CD14-positive monocyte (primary cell): ENCODE data around the gene PTRHD1. TPM values are rescaled to one million over a fixed set of nuclear protein-coding genes. Genes with fewer than 3 reads are reported as not detected.

ENCODE experiments used
- DNase-seq, 3 donors: peaks; one replicate each; pipeline ENCODE4 v3.0.0-alpha.2; 2011 to 2022
- H2AFZ ChIP-seq: 2 replicates; pipeline ENCODE4 v1.6.0; 2012; ENCODE audit warnings: mild to moderate bottlenecking, low read depth, low read length, inconsistent platforms; ENCODE audit not compliant: insufficient read depth, poor library complexity, severe bottlenecking
- H3K27ac ChIP-seq, 2 donors: 1 replicate in 1 of 2; 2 replicates in 1 of 2; pipeline ENCODE4 v1.5.1; 2012 to 2013; ENCODE audit warnings: low read length in 2 of 2, control low read depth in 1 of 2, inconsistent platforms in 1 of 2, low read depth in 1 of 2, mild to moderate bottlenecking in 1 of 2
- H3K27me3 ChIP-seq, 2 donors: one replicate each; pipeline versions ENCODE4 v1.6.0 to v1.6.1; 2011 to 2013; ENCODE audit warnings: low read length in 2 of 2; ENCODE audit not compliant: control insufficient read depth in 2 of 2, insufficient read depth in 2 of 2
- H3K36me3 ChIP-seq, 2 donors: replicated peaks in 1 of 2; 1 replicate in 1 of 2; 2 replicates in 1 of 2; pipeline versions ENCODE4 v1.5.1 to v1.6.1; 2012 to 2013; ENCODE audit warnings: low read length in 2 of 2, control low read depth in 1 of 2, inconsistent platforms in 1 of 2, mild to moderate bottlenecking in 1 of 2; ENCODE audit not compliant: insufficient read depth in 2 of 2, control insufficient read depth in 1 of 2
- H3K4me1 ChIP-seq, 2 donors: 1 replicate in 1 of 2; 2 replicates in 1 of 2; pipeline versions ENCODE4 v1.5.1 to v1.6.1; 2012 to 2013; ENCODE audit warnings: low read length in 2 of 2, control low read depth in 1 of 2, inconsistent platforms in 1 of 2, mild to moderate bottlenecking in 1 of 2, moderate library complexity in 1 of 2; ENCODE audit not compliant: insufficient read depth in 2 of 2, control insufficient read depth in 1 of 2
- H3K4me2 ChIP-seq: replicated peaks from 2 replicates; pipeline ENCODE3; 2012; ENCODE audit warnings: low read length, moderate library complexity, mild to moderate bottlenecking; ENCODE audit not compliant: poor library complexity, severe bottlenecking; ENCODE audit errors: extremely low read depth
- H3K4me3 ChIP-seq, 3 experiments: fragments of 200-600 bp in 1 of 3; sonication (generic) in 1 of 3; replicated peaks in 1 of 3; 1 replicate in 2 of 3; 2 replicates in 1 of 3; pipeline ENCODE4 v1.5.1; 2011 to 2013; ENCODE audit warnings: low read length in 3 of 3, mild to moderate bottlenecking in 3 of 3, control low read depth in 2 of 3, low read depth in 2 of 3, inconsistent platforms in 1 of 3, moderate library complexity in 1 of 3
- H3K79me2 ChIP-seq: 2 replicates; pipeline ENCODE4 v1.6.0; 2012; ENCODE audit warnings: mild to moderate bottlenecking, control low read depth, inconsistent platforms, low read length, moderate library complexity; ENCODE audit not compliant: insufficient read depth
- H3K9ac ChIP-seq: 2 replicates; pipeline ENCODE4 v1.6.0; 2017; ENCODE audit warnings: low read length, mild to moderate bottlenecking; ENCODE audit not compliant: insufficient read depth, poor library complexity, severe bottlenecking
- H3K9me3 ChIP-seq, 2 donors: replicated peaks in 1 of 2; 1 replicate in 1 of 2; 2 replicates in 1 of 2; pipeline versions ENCODE4 v1.5.1 to v1.6.1; 2012 to 2013; ENCODE audit warnings: low read length in 2 of 2, control low read depth in 1 of 2; ENCODE audit not compliant: control insufficient read depth in 1 of 2, insufficient read depth in 1 of 2
- H4K20me1 ChIP-seq: 2 replicates; pipeline ENCODE4 v1.6.0; 2012; ENCODE audit warnings: mild to moderate bottlenecking, low read length, control low read depth, moderate library complexity; ENCODE audit not compliant: insufficient read depth
- H3K27ac Mint-ChIP-seq, 7 donors: one replicate each; pipeline ENCODE4 v1.8.0; 2020; ENCODE audit warnings: mild to moderate bottlenecking in 7 of 7, mixed read lengths in 7 of 7, moderate library complexity in 6 of 7, inconsistent platforms in 2 of 7
- H3K27me3 Mint-ChIP-seq, 3 donors: one replicate each; pipeline ENCODE4 v1.8.0; 2021 to 2022; ENCODE audit warnings: low read depth in 3 of 3, mild to moderate bottlenecking in 3 of 3, mixed read lengths in 3 of 3, moderate library complexity in 3 of 3, inconsistent platforms in 1 of 3
- H3K36me3 Mint-ChIP-seq, 2 donors: one replicate each; pipeline ENCODE4 v1.8.0; 2020; ENCODE audit warnings: mixed read lengths in 2 of 2, inconsistent platforms in 1 of 2, mild to moderate bottlenecking in 1 of 2
- H3K4me1 Mint-ChIP-seq: one replicate; pipeline ENCODE4 v1.8.0; 2020; ENCODE audit warnings: mild to moderate bottlenecking, mixed read lengths
- H3K4me3 Mint-ChIP-seq, 2 donors: one replicate each; pipeline ENCODE4 v1.8.0; 2020; ENCODE audit warnings: mild to moderate bottlenecking in 2 of 2, mixed read lengths in 2 of 2, moderate library complexity in 1 of 2
- H3K9me3 Mint-ChIP-seq, 7 donors: one replicate each; pipeline ENCODE4 v1.8.0; 2020 to 2022; ENCODE audit warnings: mixed read lengths in 7 of 7, mild to moderate bottlenecking in 6 of 7, moderate library complexity in 6 of 7, inconsistent platforms in 2 of 7
- WGBS: methylation state at CpG from one replicate; pipeline ENCODE4 v1.1.5; 2013; ENCODE audit warnings: missing lambda C conversion rate; ENCODE audit not compliant: insufficient coverage; 5-methylcytosine and 5-hydroxymethylcytosine counted together
- intact Hi-C, 2 donors: fragments of 100-400 bp; cut with micrococcal nuclease; formaldehyde crosslinking; loops; one replicate each; pipeline versions ENCODE4 v1.15.0 to v1.15.1; 2023
- polyA plus RNA-seq, 3 donors: library from polyadenylated mRNA; depleted of rRNA in 1 of 3; unstranded in 2 of 3; stranded (reverse) in 1 of 3; fragments of 300-500 nt in 2 of 3; fragments of >200 nt in 1 of 3; fragmentation: Illumina TruSeq in 2 of 3; gene quantifications; 1 replicate in 2 of 3; 2 replicates in 1 of 3; pipeline ENCODE4 v1.2.3, GENCODE V29; 2012 to 2021
- TF ChIP-seq, protein P1 (sequence below): fragments of 200-600 bp; IDR thresholded peaks from one replicate; pipeline ENCODE4 v1.8.0; 2022; ENCODE audit warnings: antibody characterized with exemption, mild to moderate bottlenecking

The PTRHD1 gene
- polyA plus RNA-seq, 3 donors = 20.3 to 86.2 (median 78.6) TPM

GRCh38 chr2:24826773-24827145 lies 33.6 kb upstream of the PTRHD1 start:
- H3K9ac ChIP-seq = no peak overlapping the region
- intact Hi-C loops = loop anchor here (2.0 kb wide), 1 partner anchor 416 kb away; no protein-coding TSS in a partner anchor
- peaks cover 2% of the 10 kb centered on the region for H3K4me1 Mint-ChIP-seq
- no peak overlapping the region for H3K27ac ChIP-seq
- H3K4me3 Mint-ChIP-seq = no peak overlapping the region
- no peak overlapping the region for H3K27ac Mint-ChIP-seq
- TF ChIP-seq, protein P1, sequence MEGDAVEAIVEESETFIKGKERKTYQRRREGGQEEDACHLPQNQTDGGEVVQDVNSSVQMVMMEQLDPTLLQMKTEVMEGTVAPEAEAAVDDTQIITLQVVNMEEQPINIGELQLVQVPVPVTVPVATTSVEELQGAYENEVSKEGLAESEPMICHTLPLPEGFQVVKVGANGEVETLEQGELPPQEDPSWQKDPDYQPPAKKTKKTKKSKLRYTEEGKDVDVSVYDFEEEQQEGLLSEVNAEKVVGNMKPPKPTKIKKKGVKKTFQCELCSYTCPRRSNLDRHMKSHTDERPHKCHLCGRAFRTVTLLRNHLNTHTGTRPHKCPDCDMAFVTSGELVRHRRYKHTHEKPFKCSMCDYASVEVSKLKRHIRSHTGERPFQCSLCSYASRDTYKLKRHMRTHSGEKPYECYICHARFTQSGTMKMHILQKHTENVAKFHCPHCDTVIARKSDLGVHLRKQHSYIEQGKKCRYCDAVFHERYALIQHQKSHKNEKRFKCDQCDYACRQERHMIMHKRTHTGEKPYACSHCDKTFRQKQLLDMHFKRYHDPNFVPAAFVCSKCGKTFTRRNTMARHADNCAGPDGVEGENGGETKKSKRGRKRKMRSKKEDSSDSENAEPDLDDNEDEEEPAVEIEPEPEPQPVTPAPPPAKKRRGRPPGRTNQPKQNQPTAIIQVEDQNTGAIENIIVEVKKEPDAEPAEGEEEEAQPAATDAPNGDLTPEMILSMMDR = no peak
- no peaks in the 10 kb centered on the region for H3K9me3 ChIP-seq
- no peaks in the 10 kb centered on the region for H3K4me1 ChIP-seq
- no peaks in the 10 kb centered on the region for H3K27me3 Mint-ChIP-seq
- no peak for DNase-seq
- no CpG with 5 or more reads among the region's 5 CpGs for WGBS
- H3K36me3 Mint-ChIP-seq = peaks cover 29 to 39% of the 10 kb centered on the region in 2 donors
- H3K27me3 ChIP-seq = no peaks in the 10 kb centered on the region
- no peak overlapping the region for H3K4me2 ChIP-seq
- H3K36me3 ChIP-seq = peaks cover 7 to 25% of the 10 kb centered on the region in 2 donors
- H2AFZ ChIP-seq = no peak overlapping the region
- no peaks in the 10 kb centered on the region for H3K9me3 Mint-ChIP-seq
- no peaks in the 10 kb centered on the region for H4K20me1 ChIP-seq
- H3K4me3 ChIP-seq = no peak overlapping the region
- H3K79me2 ChIP-seq = no peaks in the 10 kb centered on the region

DNA sequence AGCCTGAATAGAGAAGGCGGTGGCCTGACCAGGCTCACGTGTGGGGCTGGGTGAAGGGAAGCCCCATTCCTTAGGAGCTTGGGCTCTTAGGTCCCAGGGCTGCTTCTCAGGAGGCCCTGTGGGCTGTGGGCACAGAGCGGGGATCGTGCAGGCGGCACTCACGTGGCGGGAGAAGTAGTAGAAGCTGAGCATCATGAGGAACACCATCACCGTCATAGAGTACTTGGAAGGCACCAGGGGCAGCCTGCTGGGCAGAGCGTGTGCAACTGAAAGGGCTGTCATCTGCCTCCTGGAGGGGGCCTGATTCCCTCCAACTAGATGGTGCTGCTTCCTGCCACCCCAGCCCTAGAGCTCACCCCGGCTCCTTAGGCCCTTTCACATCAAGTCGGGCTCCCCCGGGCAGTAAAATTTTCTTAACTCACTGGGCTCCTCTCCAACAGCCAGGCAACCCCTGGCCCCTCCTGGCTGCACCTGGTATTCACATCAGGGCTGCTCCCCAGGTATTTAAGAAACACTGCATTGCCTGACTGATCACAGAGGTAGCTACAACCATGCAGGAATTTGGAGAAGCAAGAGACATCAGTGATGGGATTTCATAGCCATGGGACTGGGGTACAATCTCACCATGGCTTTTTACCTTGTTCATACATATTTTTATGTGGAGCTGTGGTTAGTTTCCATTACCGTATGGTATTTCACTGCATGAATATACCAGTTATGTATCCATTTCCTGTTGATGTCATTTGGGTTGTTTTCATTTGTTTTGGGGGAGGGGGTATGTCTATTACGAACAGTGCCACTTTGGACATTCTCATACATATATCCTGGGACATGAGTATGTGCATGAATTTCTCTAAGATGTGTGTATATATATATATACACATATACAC lies 32.9 kb upstream of the PTRHD1 start:
- H3K9me3 Mint-ChIP-seq = no peaks in the 10 kb centered on the region
- peaks cover 11 to 31% of the 10 kb centered on the region in 2 donors for H3K36me3 ChIP-seq
- peaks cover 2% of the 10 kb centered on the region for H3K4me1 Mint-ChIP-seq
- H3K4me3 ChIP-seq = no peak overlapping the region
- H3K9me3 ChIP-seq = no peaks in the 10 kb centered on the region
- H2AFZ ChIP-seq = no peak overlapping the region
- no peaks in the 10 kb centered on the region for H3K27me3 ChIP-seq
- no peaks in the 10 kb centered on the region for H3K79me2 ChIP-seq
- intact Hi-C loops = loop anchor here (2.0 kb wide), 1 partner anchor 415 kb away; no protein-coding TSS in a partner anchor
- H4K20me1 ChIP-seq = no peaks in the 10 kb centered on the region
- no peaks in the 10 kb centered on the region for H3K27me3 Mint-ChIP-seq
- TF ChIP-seq, protein P1 = no peak
- WGBS = 95% methylated on average over 10 of the region's 14 CpGs
- no peak overlapping the region for H3K9ac ChIP-seq
- H3K36me3 Mint-ChIP-seq = peaks cover 36 to 45% of the 10 kb centered on the region in 2 donors
- no peaks in the 10 kb centered on the region for H3K4me1 ChIP-seq
- DNase-seq = no peak
- H3K4me2 ChIP-seq = no peak overlapping the region
- H3K27ac Mint-ChIP-seq = peak overlapping the region in 6 of 7 donors; percentile 14 to 69 (median 52)
- H3K4me3 Mint-ChIP-seq = no peak overlapping the region
- no peak overlapping the region for H3K27ac ChIP-seq
